Endothelial cell of umbilical vein (primary cell): Measurements from ENCODE around the gene RNF126. TPM values are rescaled to one million over a fixed set of nuclear protein-coding genes. Genes with fewer than 3 reads are reported as not detected.

ENCODE experiments used
- BruUV-seq: library from RNA; stranded (reverse); fragments of 400-500 nt; replicated peaks from 2 replicates; lab custom pipeline; 2021; lab: Mats Ljungman, UMichigan
- CTCF ChIA-PET: fragments of 300-600, 350-600 bp; sonication (Branson Sonifier 250); formaldehyde crosslinking; loops from one replicate; lab custom pipeline; 2021; ENCODE audit warnings: antibody characterized with exemption, inconsistent platforms; lab: Charles Lee
- POLR2A ChIA-PET: fragments of 300-600, 350-600 bp; sonication (Branson Sonifier 250); formaldehyde crosslinking; loops from one replicate; lab custom pipeline; 2021; ENCODE audit warnings: antibody characterized with exemption, inconsistent platforms; lab: Charles Lee
- DNase-seq: peaks from one replicate; pipeline ENCODE4 v3.0.0-alpha.2; 2011; ENCODE audit warnings: low read depth, low spot score
- FAIRE-seq: peaks from 2 replicates; lab custom pipeline; 2011; peaks lifted over from hg19 to GRCh38; lab: Jason Lieb, UNC
- H2AFZ ChIP-seq: 2 replicates; pipeline ENCODE4 v1.6.0; 2012; ENCODE audit warnings: low read depth, low read length, control low read depth, inconsistent platforms
- H3K27ac ChIP-seq: 2 replicates; pipeline ENCODE4 v1.5.1; 2011; ENCODE audit warnings: low read depth, mild to moderate bottlenecking, control low read depth, low read length, moderate library complexity; ENCODE audit not compliant: insufficient read depth
- H3K27me3 ChIP-seq, 2 experiments: 2 replicates each; pipeline versions ENCODE4 v1.6.0 to v1.6.1; 2011; ENCODE audit warnings: low read length in 2 of 2, mixed read lengths in 1 of 2; ENCODE audit not compliant: control insufficient read depth in 2 of 2, insufficient read depth in 2 of 2
- H3K36me3 ChIP-seq, 2 experiments: 2 replicates in 1 of 2; 3 replicates in 1 of 2; pipeline ENCODE4 v1.5.1; 2011; ENCODE audit warnings: low read length in 2 of 2, mild to moderate bottlenecking in 1 of 2, moderate library complexity in 1 of 2; ENCODE audit not compliant: control insufficient read depth in 2 of 2, insufficient read depth in 2 of 2; ENCODE audit errors: extremely low read depth in 1 of 2
- H3K4me1 ChIP-seq: 3 replicates; pipeline ENCODE4 v1.5.1; 2011; ENCODE audit warnings: mild to moderate bottlenecking, low read length; ENCODE audit not compliant: control insufficient read depth, insufficient read depth; ENCODE audit errors: extremely low read depth
- H3K4me2 ChIP-seq: 2 replicates; pipeline ENCODE4 v1.6.1; 2011; ENCODE audit warnings: low read length, control low read depth, mixed read lengths; ENCODE audit not compliant: insufficient read depth
- H3K4me3 ChIP-seq, 3 experiments: fragments of 200-600 bp in 1 of 3; sonication (generic), shearing (Covaris generic) in 1 of 3; replicated peaks in 1 of 3; 2 replicates each; pipeline ENCODE4 v1.5.1; 2011 to 2016; ENCODE audit warnings: control low read depth in 3 of 3, low read length in 3 of 3, mild to moderate bottlenecking in 2 of 3, inconsistent platforms in 1 of 3, low read depth in 1 of 3, moderate library complexity in 1 of 3; ENCODE audit not compliant: insufficient read depth in 1 of 3
- H3K79me2 ChIP-seq: 2 replicates; pipeline ENCODE4 v1.6.0; 2012; ENCODE audit warnings: low read length, inconsistent platforms; ENCODE audit not compliant: control insufficient read depth, insufficient read depth
- H3K9ac ChIP-seq: replicated peaks from 2 replicates; pipeline ENCODE3; 2011; ENCODE audit warnings: low read length, control low read depth; ENCODE audit not compliant: insufficient read depth; ENCODE audit errors: extremely low read depth
- H3K9me1 ChIP-seq: replicated peaks from 3 replicates; pipeline ENCODE4 v1.6.0; 2011; ENCODE audit warnings: mild to moderate bottlenecking, low read length; ENCODE audit not compliant: control insufficient read depth, insufficient read depth; ENCODE audit errors: extremely low read depth
- H3K9me3 ChIP-seq: replicated peaks from 2 replicates; pipeline ENCODE4 v1.5.1; 2012; ENCODE audit warnings: low read length, inconsistent platforms; ENCODE audit not compliant: control insufficient read depth, insufficient read depth
- H4K20me1 ChIP-seq: replicated peaks from 2 replicates; pipeline ENCODE3; 2011; ENCODE audit warnings: mild to moderate bottlenecking, low read length; ENCODE audit not compliant: control insufficient read depth, insufficient read depth; ENCODE audit errors: extremely low read depth
- FOS ChIP-seq: IDR thresholded peaks from 2 replicates; pipeline ENCODE4 v1.6.1; 2011; ENCODE audit warnings: mild to moderate bottlenecking, low read length, moderate library complexity, borderline replicate concordance; ENCODE audit not compliant: insufficient read depth
- GATA2 ChIP-seq: IDR thresholded peaks from 2 replicates; pipeline ENCODE4 v1.7.0; 2011; ENCODE audit warnings: low read depth, mild to moderate bottlenecking, moderate library complexity, mixed read lengths, low read length; ENCODE audit not compliant: insufficient read length, insufficient read depth
- JUN ChIP-seq: IDR thresholded peaks from 2 replicates; pipeline ENCODE4 v1.6.1; 2011; ENCODE audit warnings: borderline replicate concordance, low read depth; ENCODE audit not compliant: insufficient read length, insufficient read depth
- MYC ChIP-seq: IDR thresholded peaks from one replicate; pipeline ENCODE4 v1.6.1; 2011; ENCODE audit warnings: mild to moderate bottlenecking, low read depth, low read length
- POLR2A ChIP-seq: IDR thresholded peaks from 2 replicates; pipeline ENCODE4 v1.6.1; 2012; ENCODE audit warnings: low read depth, mild to moderate bottlenecking, control low read depth, low read length
- dilution Hi-C: fragments of 300-500 bp; cut with MboI; formaldehyde crosslinking; loops from one replicate; pipeline ENCODE4 v1.15.0; 2019; ENCODE audit warnings: low sequenced_read_pairs; ENCODE audit not compliant: extremely low pct_ligation_motif_present
- intact Hi-C: fragments of 100-400 bp; cut with micrococcal nuclease; formaldehyde crosslinking; loops from one replicate; pipeline ENCODE4 v1.10.0; 2022
- polyA plus RNA-seq, 4 experiments: library from polyadenylated mRNA; depleted of rRNA in 3 of 4; stranded (reverse) in 3 of 4; unstranded in 1 of 4; fragments of >200 nt; gene quantifications; 2 replicates each; pipeline versions ENCODE4 v1.2.1 to v1.2.3, GENCODE V29; 2011 to 2012; ENCODE audit warnings: missing spikeins in 1 of 4
- total RNA-seq: library from RNA; stranded (reverse); gene quantifications from 2 replicates; pipeline ENCODE4 v1.2.3, GENCODE V29; 2021
- TF ChIP-seq, protein P1 (sequence below), 2 donors: IDR thresholded peaks; 1 replicate in 1 of 2; 2 replicates in 1 of 2; pipeline ENCODE4 v1.5.1; 2011; ENCODE audit warnings: low read length in 2 of 2, mild to moderate bottlenecking in 2 of 2, moderate library complexity in 2 of 2, control low read depth in 1 of 2, inconsistent platforms in 1 of 2, low read depth in 1 of 2; ENCODE audit not compliant: insufficient read depth in 1 of 2; ENCODE audit errors: extremely low read depth in 1 of 2

RNF126 gene
- total and polyA plus RNA-seq, 2 donors (not counting 3 experiments of a cell fraction or from before 2014, with no cell fraction given): 19.2 to 61.3 TPM

DNA sequence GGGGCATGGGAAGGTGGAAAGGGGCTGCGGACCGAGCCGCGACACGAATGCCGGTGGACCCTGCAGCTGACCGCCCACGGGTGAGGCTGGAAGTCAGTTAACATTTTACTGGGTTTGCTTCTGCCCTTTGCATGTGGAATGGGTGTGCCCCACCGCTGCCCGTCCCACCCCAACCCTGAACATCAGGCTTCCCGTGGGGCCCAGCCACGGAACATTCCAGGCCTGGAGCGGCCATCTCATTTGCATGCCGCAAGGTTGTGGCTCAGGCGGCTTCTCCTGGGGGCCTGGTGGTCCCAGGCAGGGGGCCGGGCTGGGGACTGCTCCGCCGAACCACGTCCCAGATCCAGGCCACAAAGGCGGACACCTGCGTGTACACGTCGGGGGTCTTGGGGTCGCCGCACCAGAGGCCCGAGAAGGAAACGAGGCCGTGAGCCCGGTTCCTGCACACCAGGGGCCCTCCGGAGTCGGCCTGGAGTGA is 22.5 kb upstream of the RNF126 start:
- Histone ChIP-seq H3K9ac (no peak overlapping the region), H3K27ac (no peak overlapping the region), H3K4me3 (no peak overlapping the region), H3K4me2 (no peak overlapping the region), H3K4me1 (no peaks in the 10 kb centered on the region), H3K27me3 (no peaks in the 10 kb centered on the region), H3K9me3 (no peaks in the 10 kb centered on the region), H3K79me2 (no peaks in the 10 kb centered on the region), H2AFZ (no peak overlapping the region), H3K9me1 (no peaks in the 10 kb centered on the region), H4K20me1 (no peaks in the 10 kb centered on the region), H3K36me3 (no peaks in the 10 kb centered on the region)
- DNase-seq (no peak), FAIRE-seq (no peak)
- CTCF ChIA-PET: no interaction called here
- dilution Hi-C loops: no loop called here
- BruUV-seq: no TSS peak
- TF ChIP-seq, protein P1, sequence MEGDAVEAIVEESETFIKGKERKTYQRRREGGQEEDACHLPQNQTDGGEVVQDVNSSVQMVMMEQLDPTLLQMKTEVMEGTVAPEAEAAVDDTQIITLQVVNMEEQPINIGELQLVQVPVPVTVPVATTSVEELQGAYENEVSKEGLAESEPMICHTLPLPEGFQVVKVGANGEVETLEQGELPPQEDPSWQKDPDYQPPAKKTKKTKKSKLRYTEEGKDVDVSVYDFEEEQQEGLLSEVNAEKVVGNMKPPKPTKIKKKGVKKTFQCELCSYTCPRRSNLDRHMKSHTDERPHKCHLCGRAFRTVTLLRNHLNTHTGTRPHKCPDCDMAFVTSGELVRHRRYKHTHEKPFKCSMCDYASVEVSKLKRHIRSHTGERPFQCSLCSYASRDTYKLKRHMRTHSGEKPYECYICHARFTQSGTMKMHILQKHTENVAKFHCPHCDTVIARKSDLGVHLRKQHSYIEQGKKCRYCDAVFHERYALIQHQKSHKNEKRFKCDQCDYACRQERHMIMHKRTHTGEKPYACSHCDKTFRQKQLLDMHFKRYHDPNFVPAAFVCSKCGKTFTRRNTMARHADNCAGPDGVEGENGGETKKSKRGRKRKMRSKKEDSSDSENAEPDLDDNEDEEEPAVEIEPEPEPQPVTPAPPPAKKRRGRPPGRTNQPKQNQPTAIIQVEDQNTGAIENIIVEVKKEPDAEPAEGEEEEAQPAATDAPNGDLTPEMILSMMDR (IDR thresholded peaks at IDR 0.05; ENCODE audit: extremely low read depth in 1 of 2, insufficient read depth in 1 of 2, low read depth in 1 of 2, low read length in 2 of 2): no peak
- TF ChIP-seq FOS (no peak), JUN (no peak), MYC (no peak), GATA2 (no peak), POLR2A (no peak)
- POLR2A ChIA-PET: no interaction called here
- intact Hi-C loops: no loop called here
